CD4-positive, alpha-beta T cell treated with Interleukin-6 at 100 ng/mL for 8 hours (primary cell): ENCODE results near the gene ANO2.

Experiments
- DNase-seq: peaks from one replicate; pipeline ENCODE4 v3.0.0-alpha.2; 2020; ENCODE audit warnings: mixed read lengths, low spot score

Gene ANO2

GRCh38 chr12:5778821-5779220 is 166.2 kb downstream of the ANO2 start:
- DNase-seq, result no peak

- DNase-seq, result no peak
These were observed 167.6 kb downstream of the ANO2 start for GRCh38 chr12:5777451-5777850.

GRCh38 chr12:5776091-5776490 is 169.0 kb downstream of the ANO2 start:
- DNase-seq, result no peak

GRCh38 chr12:5773550-5773949 is 171.5 kb downstream of the ANO2 start:
- DNase-seq, result no peak

- DNase-seq, result no peak
These were observed 173.3 kb downstream of the ANO2 start for GRCh38 chr12:5771756-5772155.

GRCh38 chr12:5770727-5771126 is 174.3 kb downstream of the ANO2 start:
- no peak for DNase-seq

- DNase-seq, result no peak
These were observed 176.4 kb downstream of the ANO2 start for GRCh38 chr12:5768581-5769196.

- DNase-seq, result no peak
These were observed 176.9 kb downstream of the ANO2 start for GRCh38 chr12:5768171-5768570.

GRCh38 chr12:5758347-5758746 is 186.7 kb downstream of the ANO2 start:
- DNase-seq, result no peak

GRCh38 chr12:5756338-5756842 is 188.7 kb downstream of the ANO2 start:
- DNase-seq, result no peak

GRCh38 chr12:5748027-5748426 is 197.0 kb downstream of the ANO2 start:
- DNase-seq, result no peak

GRCh38 chr12:5746917-5747316 is 198.1 kb downstream of the ANO2 start:
- DNase-seq, result no peak

- no peak for DNase-seq
These were observed 198.8 kb downstream of the ANO2 start for GRCh38 chr12:5746036-5746908.

- peak; percentile 9 for DNase-seq
These were observed 199.7 kb downstream of the ANO2 start for GRCh38 chr12:5745251-5745888.

GRCh38 chr12:5742258-5742657 is 202.8 kb downstream of the ANO2 start:
- no peak for DNase-seq

- DNase-seq, result no peak
These were observed 205.1 kb downstream of the ANO2 start for GRCh38 chr12:5739917-5740316.

- DNase-seq, result no peak
These were observed 207.3 kb downstream of the ANO2 start for GRCh38 chr12:5737778-5738177.

GRCh38 chr12:5736527-5736926 is 208.5 kb downstream of the ANO2 start:
- no peak for DNase-seq

GRCh38 chr12:5736016-5736415 is 209.0 kb downstream of the ANO2 start:
- DNase-seq, result no peak

GRCh38 chr12:5733916-5734315 is 211.1 kb downstream of the ANO2 start:
- DNase-seq, result no peak

- no peak for DNase-seq
These were observed 211.8 kb downstream of the ANO2 start for GRCh38 chr12:5733136-5733755.

- no peak for DNase-seq
These were observed 214.1 kb downstream of the ANO2 start for GRCh38 chr12:5730962-5731361.
